22Rv1 (cell line): ENCODE results near the gene MINAR2.

Source experiments
- ZFX ChIP-seq: fragments of 450-650 bp; IDR thresholded peaks from 2 replicates; pipeline ENCODE4 v1.6.1; 2017; ENCODE audit warnings: antibody characterized with exemption, borderline replicate concordance
- TF ChIP-seq, protein P1 (sequence below): fragments of 450-650 bp; IDR thresholded peaks from 2 replicates; pipeline ENCODE4 v1.5.1; 2017; ENCODE audit warnings: mild to moderate bottlenecking

DNA sequence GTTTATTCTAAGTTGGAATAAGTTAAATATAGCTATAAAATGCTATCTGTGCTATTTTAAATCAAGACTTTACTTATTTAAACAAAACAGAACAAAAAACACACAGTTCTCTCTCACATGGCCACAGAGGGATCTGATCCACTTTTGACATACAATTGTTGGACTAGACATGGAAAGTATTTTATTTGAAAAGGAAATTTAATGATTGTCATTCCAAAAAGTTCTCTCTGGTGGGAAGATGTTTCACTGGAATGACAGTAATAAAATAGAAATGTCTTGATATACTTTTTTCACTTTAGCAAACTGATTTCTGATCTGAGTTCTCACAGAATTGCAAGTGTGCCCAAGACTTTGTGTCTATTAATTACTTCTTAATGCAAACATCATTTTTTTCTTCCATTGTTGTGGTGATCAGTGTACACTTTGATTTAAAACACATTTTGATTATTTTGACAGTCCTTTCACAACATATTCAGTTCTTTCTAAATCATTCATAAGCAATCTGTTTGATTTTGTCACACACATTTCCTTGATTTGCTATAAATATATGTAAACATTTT lies 30.1 kb upstream of the MINAR2 start:
- TF ChIP-seq, protein P1, sequence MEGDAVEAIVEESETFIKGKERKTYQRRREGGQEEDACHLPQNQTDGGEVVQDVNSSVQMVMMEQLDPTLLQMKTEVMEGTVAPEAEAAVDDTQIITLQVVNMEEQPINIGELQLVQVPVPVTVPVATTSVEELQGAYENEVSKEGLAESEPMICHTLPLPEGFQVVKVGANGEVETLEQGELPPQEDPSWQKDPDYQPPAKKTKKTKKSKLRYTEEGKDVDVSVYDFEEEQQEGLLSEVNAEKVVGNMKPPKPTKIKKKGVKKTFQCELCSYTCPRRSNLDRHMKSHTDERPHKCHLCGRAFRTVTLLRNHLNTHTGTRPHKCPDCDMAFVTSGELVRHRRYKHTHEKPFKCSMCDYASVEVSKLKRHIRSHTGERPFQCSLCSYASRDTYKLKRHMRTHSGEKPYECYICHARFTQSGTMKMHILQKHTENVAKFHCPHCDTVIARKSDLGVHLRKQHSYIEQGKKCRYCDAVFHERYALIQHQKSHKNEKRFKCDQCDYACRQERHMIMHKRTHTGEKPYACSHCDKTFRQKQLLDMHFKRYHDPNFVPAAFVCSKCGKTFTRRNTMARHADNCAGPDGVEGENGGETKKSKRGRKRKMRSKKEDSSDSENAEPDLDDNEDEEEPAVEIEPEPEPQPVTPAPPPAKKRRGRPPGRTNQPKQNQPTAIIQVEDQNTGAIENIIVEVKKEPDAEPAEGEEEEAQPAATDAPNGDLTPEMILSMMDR, result no peak
- TF ChIP-seq ZFX, result no peak
